ENCODE data around the gene PIK3R4.

The PIK3R4 gene

DNA sequence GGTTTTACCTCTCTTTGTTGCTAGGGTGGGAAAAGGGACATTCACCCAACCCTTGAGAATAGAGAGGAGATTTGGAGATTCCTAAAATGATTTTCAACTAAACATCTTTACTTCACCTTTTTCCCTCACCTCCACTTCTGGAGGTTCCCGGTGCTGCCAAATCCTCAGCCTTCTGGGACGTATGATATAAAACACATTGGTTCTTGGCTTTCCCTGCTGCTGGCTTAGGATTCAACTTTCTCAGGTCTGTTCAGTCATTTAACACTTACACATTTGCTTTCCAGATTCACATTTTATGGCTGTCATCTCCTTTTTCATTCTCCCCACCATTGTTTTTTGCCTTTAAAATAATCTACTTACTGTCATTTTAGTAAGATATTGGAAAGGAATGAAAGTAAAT, 106.6 kb downstream of the PIK3R4 start:
- no peak for DNase-seq (ENCODE audit: low read depth in 2 of 2, low spot score in 1 of 2)

GRCh38 chr3:130636480-130637234, 110.0 kb downstream of the PIK3R4 start:
- no peak for DNase-seq (ENCODE audit: low read depth in 2 of 2, low spot score in 1 of 2)

DNA sequence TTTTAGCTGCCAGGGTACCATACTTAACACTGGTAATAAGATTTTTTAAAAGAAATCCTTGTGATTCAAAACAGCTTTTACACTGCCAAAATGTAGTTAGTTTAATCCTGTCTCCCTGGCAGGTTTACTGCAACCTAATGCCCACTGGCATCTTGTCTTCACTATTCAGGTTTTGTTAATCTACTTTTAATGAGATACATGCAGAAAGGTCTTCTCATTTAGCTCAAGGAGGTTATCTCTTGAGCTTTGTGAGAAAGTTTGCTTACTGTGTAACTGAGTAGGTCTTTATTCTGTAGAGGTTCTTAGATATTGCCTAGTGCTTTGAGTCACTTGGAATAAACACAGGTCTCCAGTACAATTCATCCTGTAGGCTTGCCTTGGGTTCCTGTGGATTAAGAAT, 110.7 kb downstream of the PIK3R4 start:
- DNase-seq (ENCODE audit: low read depth in 2 of 2, low spot score in 1 of 2) = no peak

DNA sequence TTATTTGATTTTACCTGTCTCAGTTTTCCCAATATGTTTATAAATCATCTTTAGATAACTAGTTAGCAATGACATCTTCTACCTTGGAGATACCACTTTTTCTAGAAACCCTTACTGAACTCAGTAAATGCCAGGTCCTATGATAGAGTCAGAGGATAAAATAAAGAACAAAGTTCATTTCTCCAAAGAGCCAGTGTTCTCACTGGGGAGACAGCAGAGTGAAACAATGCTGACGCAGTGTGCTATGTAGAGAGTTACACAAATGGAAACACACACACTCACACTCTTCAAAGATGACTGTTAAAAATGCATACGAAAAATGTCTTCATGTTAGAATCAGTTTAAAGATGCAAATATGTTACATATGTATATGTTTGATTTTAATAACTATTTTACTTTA, 111.3 kb downstream of the PIK3R4 start:
- no peak for DNase-seq (ENCODE audit: low read depth in 2 of 2, low spot score in 1 of 2)

All from stimulated activated CD8-positive, alpha-beta memory T cell treated with anti-CD3 and anti-CD28 coated beads, Interleukin-4, amount 100 ng/mL, for 1 hour (primary cell).